HFF-Myc (cell line): ENCODE measurements around the gene COQ5.
"Not testable (repeated sequence)": the region's sequence is repeated elsewhere in the genome, so short reads cannot be mapped to it uniquely, and the experiment has no call there.

Experiments used
- DNase-seq: peaks from one replicate; pipeline ENCODE4 v3.0.0-alpha.2; 2011; ENCODE audit warnings: low read depth; ENCODE audit errors: extremely low read depth
- H3K4me3 ChIP-seq: replicated peaks from 2 replicates; pipeline ENCODE4 v1.5.1; 2011; ENCODE audit warnings: low read depth, mild to moderate bottlenecking, control low read depth, low read length
- TF ChIP-seq, protein P1 (sequence below): IDR thresholded peaks from 2 replicates; pipeline ENCODE4 v1.5.1; 2012; ENCODE audit warnings: mild to moderate bottlenecking, low read depth, low read length, control low read depth; ENCODE audit errors: missing control alignments

The COQ5 gene

DNA sequence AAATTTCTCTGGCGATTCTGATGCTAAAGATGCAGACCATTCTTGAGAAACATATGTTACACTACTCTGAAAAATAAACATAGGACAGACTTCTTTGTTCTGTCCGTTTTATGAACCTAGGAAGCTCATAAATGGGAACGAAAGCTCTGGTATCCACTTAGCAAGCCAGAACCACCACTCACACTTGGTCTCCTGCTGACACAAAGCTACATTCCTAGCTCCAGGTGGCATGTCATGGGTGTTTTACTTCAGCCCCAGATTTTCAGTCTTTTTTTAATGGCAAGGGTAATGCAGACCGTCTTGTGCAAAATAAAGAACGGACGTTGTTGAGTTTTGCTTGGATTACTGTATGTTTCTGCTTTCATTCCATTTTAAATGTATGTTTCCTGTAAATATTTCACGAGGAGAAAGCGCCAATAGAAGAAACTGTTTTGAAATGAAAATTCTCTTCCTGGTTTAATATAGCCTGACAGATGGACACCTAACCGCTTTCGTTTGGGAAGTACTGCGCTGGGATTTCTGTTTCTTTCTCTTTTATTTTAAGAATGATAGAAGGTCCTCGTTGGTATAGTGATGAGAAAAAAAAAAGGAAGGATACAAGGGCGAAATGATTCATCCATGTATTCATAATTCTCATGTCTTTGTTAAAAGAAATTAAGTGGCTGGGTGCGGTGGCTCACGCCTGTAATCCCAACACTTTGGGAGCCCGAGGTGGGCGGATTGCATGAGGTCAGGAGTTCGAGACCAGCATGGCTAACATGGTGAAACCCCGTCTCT, 871 bp upstream of the COQ5 start:
- DNase-seq: no peak
- H3K4me3 ChIP-seq: peak overlapping the region; percentile 93
- TF ChIP-seq, protein P1, sequence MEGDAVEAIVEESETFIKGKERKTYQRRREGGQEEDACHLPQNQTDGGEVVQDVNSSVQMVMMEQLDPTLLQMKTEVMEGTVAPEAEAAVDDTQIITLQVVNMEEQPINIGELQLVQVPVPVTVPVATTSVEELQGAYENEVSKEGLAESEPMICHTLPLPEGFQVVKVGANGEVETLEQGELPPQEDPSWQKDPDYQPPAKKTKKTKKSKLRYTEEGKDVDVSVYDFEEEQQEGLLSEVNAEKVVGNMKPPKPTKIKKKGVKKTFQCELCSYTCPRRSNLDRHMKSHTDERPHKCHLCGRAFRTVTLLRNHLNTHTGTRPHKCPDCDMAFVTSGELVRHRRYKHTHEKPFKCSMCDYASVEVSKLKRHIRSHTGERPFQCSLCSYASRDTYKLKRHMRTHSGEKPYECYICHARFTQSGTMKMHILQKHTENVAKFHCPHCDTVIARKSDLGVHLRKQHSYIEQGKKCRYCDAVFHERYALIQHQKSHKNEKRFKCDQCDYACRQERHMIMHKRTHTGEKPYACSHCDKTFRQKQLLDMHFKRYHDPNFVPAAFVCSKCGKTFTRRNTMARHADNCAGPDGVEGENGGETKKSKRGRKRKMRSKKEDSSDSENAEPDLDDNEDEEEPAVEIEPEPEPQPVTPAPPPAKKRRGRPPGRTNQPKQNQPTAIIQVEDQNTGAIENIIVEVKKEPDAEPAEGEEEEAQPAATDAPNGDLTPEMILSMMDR: no peak

GRCh38 chr12:120522568-120522967, 6.4 kb downstream of the COQ5 start:
- H3K4me3 ChIP-seq: no peak overlapping the region
- no peak for DNase-seq
- TF ChIP-seq, protein P1: no peak

GRCh38 chr12:120519324-120519723, 9.6 kb downstream of the COQ5 start:
- not testable (repeated sequence) for H3K4me3 ChIP-seq, DNase-seq

DNA sequence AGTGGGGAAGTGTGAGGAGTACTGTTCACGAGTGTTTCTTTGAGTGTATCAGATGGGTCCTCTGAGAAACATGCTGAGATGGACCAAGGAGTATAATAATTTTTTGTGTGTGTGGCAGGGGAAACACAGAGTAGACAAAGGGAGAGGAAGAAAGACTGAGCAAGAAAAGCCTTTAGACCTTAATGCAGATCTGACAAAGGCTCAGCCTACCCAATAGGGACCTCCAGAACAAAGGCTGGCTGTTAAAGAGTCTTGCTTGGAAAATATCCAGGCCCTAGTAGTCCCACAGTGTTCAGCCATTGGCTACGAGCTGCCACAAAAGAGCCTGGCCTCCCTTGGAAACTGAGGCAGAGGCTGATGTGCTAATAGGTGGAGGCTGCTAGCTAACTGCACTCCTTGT, 13.5 kb downstream of the COQ5 start:
- no peak for DNase-seq
- no peak overlapping the region for H3K4me3 ChIP-seq
- TF ChIP-seq, protein P1: no peak

- no peak overlapping the region for H3K4me3 ChIP-seq
- no peak for DNase-seq
- TF ChIP-seq, protein P1: no peak
Measured at GRCh38 chr12:120514002-120514401, 15.0 kb downstream of the COQ5 start.

DNA sequence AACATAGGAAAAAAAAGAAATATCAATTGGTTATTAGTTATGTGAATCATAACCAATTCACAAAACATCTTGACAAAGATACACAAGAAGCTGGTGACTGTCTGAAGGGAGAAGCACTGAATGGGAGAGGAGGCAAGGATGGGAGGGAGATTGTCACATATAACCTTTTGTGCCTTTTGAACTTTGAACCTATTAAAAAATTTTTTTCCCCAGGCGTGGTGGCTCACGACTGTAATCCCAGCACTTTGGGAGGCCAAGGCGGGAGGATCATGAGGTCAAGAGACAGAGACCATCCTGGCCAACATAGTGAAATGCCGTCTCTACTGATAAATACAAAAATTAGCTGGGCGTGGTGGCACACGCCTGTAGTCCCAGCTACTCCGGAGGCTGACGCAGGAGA, 20.4 kb downstream of the COQ5 start:
- no peak overlapping the region for H3K4me3 ChIP-seq
- TF ChIP-seq, protein P1: no peak
- DNase-seq: no peak

- TF ChIP-seq, protein P1: no peak
- no peak overlapping the region for H3K4me3 ChIP-seq
- DNase-seq: no peak
Measured at GRCh38 chr12:120504587-120504986, 24.4 kb downstream of the COQ5 start.
